CD4-positive, alpha-beta T cell treated with Interferon alpha-2 for 1 hour (primary cell): ENCODE results near the gene RETREG1.
"Not testable (repeated sequence)": the region's sequence is repeated elsewhere in the genome, so short reads cannot be mapped to it uniquely, and the experiment has no call there.

ENCODE experiments used
- DNase-seq, 2 donors: peaks; one replicate each; pipeline ENCODE4 v3.0.0-alpha.2; 2020 to 2022

RETREG1 gene

GRCh38 chr5:16615741-16616535 lies 859 bp downstream of the RETREG1 start:
- DNase-seq = no peak

- no peak for DNase-seq
These were observed 4.8 kb downstream of the RETREG1 start for GRCh38 chr5:16612007-16612406.

GRCh38 chr5:16610896-16611295 lies 5.9 kb downstream of the RETREG1 start:
- not testable (repeated sequence) for DNase-seq

GRCh38 chr5:16609412-16609811 lies 7.4 kb downstream of the RETREG1 start:
- no peak for DNase-seq

- DNase-seq = no peak
These were observed 10.2 kb downstream of the RETREG1 start for GRCh38 chr5:16606628-16607027.

- no peak for DNase-seq
These were observed 13.1 kb downstream of the RETREG1 start for GRCh38 chr5:16603701-16604100.

- no peak for DNase-seq
These were observed 13.5 kb downstream of the RETREG1 start for GRCh38 chr5:16603295-16603694.

GRCh38 chr5:16602182-16602581 lies 14.6 kb downstream of the RETREG1 start:
- no peak for DNase-seq

GRCh38 chr5:16600946-16601345 lies 15.9 kb downstream of the RETREG1 start:
- no peak for DNase-seq

- DNase-seq = no peak
These were observed 16.4 kb downstream of the RETREG1 start for GRCh38 chr5:16600397-16600796.

GRCh38 chr5:16597946-16598694 lies 18.7 kb downstream of the RETREG1 start:
- DNase-seq = no peak

- DNase-seq = no peak
These were observed 20.2 kb downstream of the RETREG1 start for GRCh38 chr5:16596581-16596940.

GRCh38 chr5:16595881-16596580 lies 20.8 kb downstream of the RETREG1 start:
- no peak for DNase-seq

GRCh38 chr5:16593628-16594027 lies 23.2 kb downstream of the RETREG1 start:
- no peak for DNase-seq

- DNase-seq = no peak
These were observed 23.8 kb downstream of the RETREG1 start for GRCh38 chr5:16593013-16593412.

GRCh38 chr5:16592255-16592654 lies 24.5 kb downstream of the RETREG1 start:
- no peak for DNase-seq

- no peak for DNase-seq
These were observed 26.1 kb downstream of the RETREG1 start for GRCh38 chr5:16590685-16591084.

GRCh38 chr5:16589658-16590057 lies 27.1 kb downstream of the RETREG1 start:
- DNase-seq = no peak

- DNase-seq = no peak
These were observed 28.2 kb downstream of the RETREG1 start for GRCh38 chr5:16588434-16589214.

- DNase-seq = no peak
These were observed 30.2 kb downstream of the RETREG1 start for GRCh38 chr5:16586556-16586955.

GRCh38 chr5:16585041-16585667 lies 31.6 kb downstream of the RETREG1 start:
- peak in 1 of 2 donors; percentile 11 for DNase-seq

GRCh38 chr5:16582081-16582480 lies 34.7 kb downstream of the RETREG1 start:
- DNase-seq = no peak
